Calu3 (cell line): ENCODE measurements around the gene NUP62. TPM values are rescaled to one million over a fixed set of nuclear protein-coding genes. Genes with fewer than 3 reads are reported as not detected.

Experiments
- BruUV-seq: library from RNA; stranded (reverse); fragments of 400-500 nt; replicated peaks from 2 replicates; lab custom pipeline; 2021; lab: Mats Ljungman, UMichigan
- CTCF ChIA-PET: fragments of 300-600 bp; sonication (Branson Sonifier 250); formaldehyde crosslinking; loops from one replicate; lab custom pipeline; 2022; ENCODE audit warnings: antibody characterized with exemption; lab: Charles Lee
- DNase-seq: peaks from one replicate; pipeline ENCODE4 v3.0.0; 2022
- H3K27ac Mint-ChIP-seq: one replicate; pipeline ENCODE4 v1.8.0; 2022; ENCODE audit warnings: mixed read lengths; ENCODE audit not compliant: unreplicated experiment
- H3K27me3 Mint-ChIP-seq: one replicate; pipeline ENCODE4 v1.8.0; 2022; ENCODE audit warnings: mixed read lengths; ENCODE audit not compliant: unreplicated experiment
- H3K36me3 Mint-ChIP-seq: one replicate; pipeline ENCODE4 v1.8.0; 2022; ENCODE audit warnings: mild to moderate bottlenecking, moderate library complexity, mixed read lengths; ENCODE audit not compliant: insufficient read depth, unreplicated experiment
- H3K4me1 Mint-ChIP-seq: one replicate; pipeline ENCODE4 v1.8.0; 2022; ENCODE audit warnings: mild to moderate bottlenecking, low read depth, mixed read lengths; ENCODE audit not compliant: unreplicated experiment
- H3K4me3 Mint-ChIP-seq: one replicate; pipeline ENCODE4 v1.8.0; 2022; ENCODE audit warnings: mild to moderate bottlenecking, low read depth, moderate library complexity, mixed read lengths; ENCODE audit not compliant: unreplicated experiment
- H3K9me3 Mint-ChIP-seq: one replicate; pipeline ENCODE4 v1.8.0; 2022; ENCODE audit warnings: low read depth, mixed read lengths; ENCODE audit not compliant: unreplicated experiment
- intact Hi-C: fragments of 100-400 bp; cut with micrococcal nuclease; formaldehyde crosslinking; loops from one replicate; pipeline ENCODE4 v1.10.0; 2022; ENCODE audit not compliant: unreplicated experiment
- total RNA-seq: library from RNA; stranded (reverse); gene quantifications from 2 replicates; pipeline ENCODE4 v1.2.3, GENCODE V29; 2022
- TF ChIP-seq, protein P1 (sequence below): fragments of 200-600 bp; IDR thresholded peaks from one replicate; pipeline ENCODE4 v1.8.0; 2022; ENCODE audit warnings: antibody characterized with exemption; ENCODE audit not compliant: unreplicated experiment

NUP62 gene
- total RNA-seq, 1 experiment from 2014 or later: 124 TPM

GRCh38 chr19:49890349-49891311 lies 38.7 kb downstream of the NUP62 start:
- DNase-seq: no peak
- TF ChIP-seq, protein P1, sequence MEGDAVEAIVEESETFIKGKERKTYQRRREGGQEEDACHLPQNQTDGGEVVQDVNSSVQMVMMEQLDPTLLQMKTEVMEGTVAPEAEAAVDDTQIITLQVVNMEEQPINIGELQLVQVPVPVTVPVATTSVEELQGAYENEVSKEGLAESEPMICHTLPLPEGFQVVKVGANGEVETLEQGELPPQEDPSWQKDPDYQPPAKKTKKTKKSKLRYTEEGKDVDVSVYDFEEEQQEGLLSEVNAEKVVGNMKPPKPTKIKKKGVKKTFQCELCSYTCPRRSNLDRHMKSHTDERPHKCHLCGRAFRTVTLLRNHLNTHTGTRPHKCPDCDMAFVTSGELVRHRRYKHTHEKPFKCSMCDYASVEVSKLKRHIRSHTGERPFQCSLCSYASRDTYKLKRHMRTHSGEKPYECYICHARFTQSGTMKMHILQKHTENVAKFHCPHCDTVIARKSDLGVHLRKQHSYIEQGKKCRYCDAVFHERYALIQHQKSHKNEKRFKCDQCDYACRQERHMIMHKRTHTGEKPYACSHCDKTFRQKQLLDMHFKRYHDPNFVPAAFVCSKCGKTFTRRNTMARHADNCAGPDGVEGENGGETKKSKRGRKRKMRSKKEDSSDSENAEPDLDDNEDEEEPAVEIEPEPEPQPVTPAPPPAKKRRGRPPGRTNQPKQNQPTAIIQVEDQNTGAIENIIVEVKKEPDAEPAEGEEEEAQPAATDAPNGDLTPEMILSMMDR: no peak
- H3K4me1 Mint-ChIP-seq: no peaks in the 10 kb centered on the region
- CTCF ChIA-PET: interaction anchor here (0.7 kb wide), 1 partner anchor 1733 kb away, joined by 10 read pairs; no protein-coding TSS in a partner anchor
- no peak overlapping the region for H3K4me3 Mint-ChIP-seq
- no peaks in the 10 kb centered on the region for H3K9me3 Mint-ChIP-seq
- BruUV-seq: no TSS peak
- peaks cover 17% of the 10 kb centered on the region for H3K27me3 Mint-ChIP-seq
- H3K36me3 Mint-ChIP-seq: peaks cover 27% of the 10 kb centered on the region
- peak overlapping the region; percentile 19 for H3K27ac Mint-ChIP-seq
- intact Hi-C loops: no loop called here

GRCh38 chr19:49889687-49890348 lies 39.5 kb downstream of the NUP62 start:
- Mint-ChIP-seq H3K9me3 (no peaks in the 10 kb centered on the region), H3K4me3 (no peak overlapping the region), H3K36me3 (peaks cover 27% of the 10 kb centered on the region), H3K27ac (no peak overlapping the region), H3K27me3 (peaks cover 17% of the 10 kb centered on the region), H3K4me1 (no peaks in the 10 kb centered on the region)
- no TSS peak for BruUV-seq
- DNase-seq: no peak
- TF ChIP-seq, protein P1: no peak
- intact Hi-C loops: no loop called here
- CTCF ChIA-PET: interaction anchor here (0.7 kb wide), 1 partner anchor 1732 kb away, joined by 10 read pairs; no protein-coding TSS in a partner anchor

DNA sequence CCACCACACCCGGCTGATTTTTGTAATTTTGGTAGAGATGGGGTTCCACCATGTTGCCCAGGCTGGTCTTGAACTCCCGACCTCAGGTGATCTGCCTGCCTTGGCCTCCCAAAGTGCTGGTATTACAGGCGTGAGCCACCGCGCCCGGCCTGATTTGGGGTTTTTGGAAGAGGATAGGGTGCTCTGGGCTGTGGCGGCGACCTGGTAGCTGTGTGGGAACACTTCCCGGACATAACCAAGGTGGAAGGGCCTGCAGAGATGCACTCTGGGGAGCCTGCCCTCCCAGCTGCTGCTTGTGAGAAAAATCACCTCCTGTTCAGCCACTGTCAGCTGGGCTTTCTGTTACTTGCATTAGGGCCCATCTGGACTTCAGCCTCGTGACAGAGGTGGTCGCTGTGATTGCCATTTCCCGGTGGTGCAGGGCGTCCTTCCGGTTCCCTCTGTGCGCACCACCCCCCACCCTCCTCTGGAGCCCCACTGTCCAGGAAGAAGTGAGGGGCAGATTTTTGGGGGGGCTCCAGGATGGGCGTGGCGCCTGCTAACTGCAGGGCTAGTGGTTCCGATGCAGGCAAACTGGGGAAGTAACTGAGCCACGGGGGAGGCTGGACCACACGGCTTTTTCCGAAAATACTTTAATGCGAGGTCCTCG lies 40.1 kb downstream of the NUP62 start:
- CTCF ChIA-PET: no interaction called here
- intact Hi-C loops: no loop called here
- no peaks in the 10 kb centered on the region for H3K9me3 Mint-ChIP-seq
- H3K4me1 Mint-ChIP-seq: no peaks in the 10 kb centered on the region
- H3K27ac Mint-ChIP-seq: peak overlapping the region; percentile 65
- TF ChIP-seq, protein P1: no peak
- no TSS peak for BruUV-seq
- no peak overlapping the region for H3K4me3 Mint-ChIP-seq
- DNase-seq: no peak
- H3K36me3 Mint-ChIP-seq: peaks cover 23% of the 10 kb centered on the region
- H3K27me3 Mint-ChIP-seq: peaks cover 17% of the 10 kb centered on the region

DNA sequence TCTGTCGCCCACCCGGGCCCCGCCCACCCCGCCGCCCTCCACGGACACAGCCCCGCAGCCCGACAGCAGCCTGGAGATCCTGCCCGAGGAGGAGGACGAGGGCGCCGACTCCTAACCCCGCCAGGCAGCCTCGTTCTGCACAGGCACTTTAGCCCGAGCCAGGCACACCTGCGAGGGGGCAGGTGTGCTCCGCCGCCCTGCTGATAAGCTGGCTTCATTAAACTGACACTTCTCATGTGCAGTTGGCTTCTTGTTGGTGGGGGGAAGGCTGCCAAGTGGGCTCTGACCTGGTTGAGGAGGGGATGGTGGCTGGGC lies 40.8 kb downstream of the NUP62 start:
- BruUV-seq: no TSS peak
- Mint-ChIP-seq H3K27me3 (peaks cover 17% of the 10 kb centered on the region), H3K9me3 (no peaks in the 10 kb centered on the region), H3K27ac (peak overlapping the region; percentile 65), H3K4me3 (no peak overlapping the region), H3K36me3 (peaks cover 23% of the 10 kb centered on the region), H3K4me1 (no peaks in the 10 kb centered on the region)
- CTCF ChIA-PET: interaction anchor here (0.6 kb wide), 1 partner anchor 109 kb away, joined by 5 read pairs; no protein-coding TSS in a partner anchor
- TF ChIP-seq, protein P1: no peak
- no peak for DNase-seq
- intact Hi-C loops: no loop called here
